ENCODE data around the gene SLC35F2. TPM values are rescaled to one million over a fixed set of nuclear protein-coding genes. Genes with fewer than 3 reads are reported as not detected.
A peak's percentile ranks its signal among the peaks of the same experiment; 100 is the strongest.

The SLC35F2 gene
- polyA plus RNA-seq, 2 of the 4 experiments (the other 2 are of a cell fraction): 27.0 to 32.8 TPM

GRCh38 chr11:107785401-107785800 is 73.2 kb downstream of the SLC35F2 start:
- ChIA-PET POLR2A (no interaction called here), CTCF (no interaction called here)
- Histone ChIP-seq H3K9me3 (no peaks in the 10 kb centered on the region), H3K4me2 (no peak overlapping the region), H3K27ac (no peak overlapping the region), H3K4me1 (no peaks in the 10 kb centered on the region), H3K4me3 (no peak overlapping the region)
- ATAC-seq (no peak), FAIRE-seq (no peak), DNase-seq (ENCODE audit: low read depth in 1 of 2, low spot score in 1 of 2) (no peak)
- TF ChIP-seq JUN (IDR thresholded peaks at IDR 0.05) (no peak), JUNB (IDR thresholded peaks at IDR 0.05) (no peak), ESRRA (IDR thresholded peaks at IDR 0.05; ENCODE audit: borderline replicate concordance, low read length) (no peak), POLR2A (IDR thresholded peaks at IDR 0.05; ENCODE audit: low read length) (no peak), RCOR1 (IDR thresholded peaks at IDR 0.05; ENCODE audit: low read depth, low read length) (no peak), TP53 (CRISPR knock-in tag; IDR thresholded peaks at IDR 0.05) (no peak), HOXA7 (CRISPR knock-in tag; IDR thresholded peaks at IDR 0.05) (no peak), EP300 (IDR thresholded peaks at IDR 0.05) (no peak), ZFP36 (IDR thresholded peaks at IDR 0.05; ENCODE audit: borderline replicate concordance, partially characterized antibody) (no peak), HOXB5 (CRISPR knock-in tag; IDR thresholded peaks at IDR 0.05) (no peak)
- 87% methylated on average over 5 of the region's 5 CpGs for WGBS (ENCODE audit: missing lambda C conversion rate)

- Histone ChIP-seq H3K27ac (no peak overlapping the region), H3K4me1 (no peaks in the 10 kb centered on the region), H3K4me2 (no peak overlapping the region), H3K9me3 (no peaks in the 10 kb centered on the region), H3K4me3 (no peak overlapping the region)
- ChIA-PET CTCF (interaction anchor here (1.0 to 1.5 kb wide), 2 partner anchors 94 to 219 kb away, joined by 3 to 5 read pairs; no protein-coding TSS in a partner anchor), POLR2A (no interaction called here)
- WGBS (ENCODE audit: missing lambda C conversion rate): 87% methylated on average over 4 of the region's 4 CpGs
- no peak for ATAC-seq
- DNase-seq (ENCODE audit: low read depth in 1 of 2, low spot score in 1 of 2): no peak
- no peak for FAIRE-seq
- TF ChIP-seq HMGXB4 (CRISPR knock-in tag; IDR thresholded peaks at IDR 0.05; ENCODE audit: borderline replicate concordance) (no peak), FOSL2 (IDR thresholded peaks at IDR 0.05) (no peak), FOSL2 (CRISPR knock-in tag; IDR thresholded peaks at IDR 0.05) (no peak)
These were observed 75.5 kb downstream of the SLC35F2 start for GRCh38 chr11:107783121-107783520.

GRCh38 chr11:107780775-107781174 is 77.8 kb downstream of the SLC35F2 start:
- H3K4me2 ChIP-seq: 0 out of 3 replicates have a peak overlapping the region, but pooled peaks have one; percentile 18
- WGBS (ENCODE audit: missing lambda C conversion rate): 21% methylated on average over 3 of the region's 3 CpGs
- H3K27ac ChIP-seq: no peak overlapping the region
- no peaks in the 10 kb centered on the region for H3K4me1 ChIP-seq
- ChIA-PET CTCF (interaction anchor here (1.0 to 2.2 kb wide), 2 partner anchors 10 to 218 kb away, joined by 3 to 8 read pairs; no protein-coding TSS in a partner anchor), POLR2A (no interaction called here)
- FAIRE-seq (no peak), ATAC-seq (peak; percentile 30 to 50; a peak in 2 of 6 replicates), DNase-seq (ENCODE audit: low read depth in 1 of 2, low spot score in 1 of 2) (peak in 1 of 2 experiments; percentile 19)
- H3K4me3 ChIP-seq: no peak overlapping the region
- H3K9me3 ChIP-seq: no peaks in the 10 kb centered on the region
- TF ChIP-seq CTCF (IDR thresholded peaks at IDR 0.05): peak; percentile 36; the same call in 2 of the 3 replicates
- no peak for TF ChIP-seq MYC (IDR thresholded peaks at IDR 0.05; ENCODE audit: borderline replicate concordance, low read length)
- TF ChIP-seq SMC3 (IDR thresholded peaks at IDR 0.05): 0 out of 3 replicates have a peak, but pooled peaks have one; percentile 13
- TF ChIP-seq RAD21 (conservative IDR thresholded peaks at IDR 0.05 in 1 of 2, IDR thresholded peaks at IDR 0.05 in 1 of 2): peak; percentile 13 to 19; a peak in 1 of 5 replicates
- TF ChIP-seq RARB (CRISPR knock-in tag; IDR thresholded peaks at IDR 0.05): no peak
- no peak for TF ChIP-seq FOXS1 (CRISPR knock-in tag; IDR thresholded peaks at IDR 0.05)

Measured in A549 (cell line).